HepG2 (cell line): ENCODE measurements around the gene STX5. TPM values are rescaled to one million over a fixed set of nuclear protein-coding genes. Genes with fewer than 3 reads are reported as not detected.

Experiments used
- CBX2 ChIP-seq, 2 experiments: fragments of 200-600 bp in 1 of 2; sonication (generic); formaldehyde crosslinking in 1 of 2; IDR thresholded peaks; 2 replicates each; pipeline versions ENCODE4 v1.7.0 to v1.8.1; 2018 to 2022; ENCODE audit warnings: low read depth in 2 of 2, low read length in 1 of 2, mild to moderate bottlenecking in 1 of 2, missing genetic modification reagents in 1 of 2
- ERF ChIP-seq: IDR thresholded peaks from 2 replicates; pipeline ENCODE4 v1.6.1; 2018; ENCODE audit warnings: missing biosample characterization, missing genetic modification reagents
- FOXO1 ChIP-seq: sonication (generic); formaldehyde crosslinking; IDR thresholded peaks from 2 replicates; pipeline ENCODE4 v1.4.0; 2020; ENCODE audit warnings: missing genetic modification reagents
- NCOA5 ChIP-seq: sonication (generic); formaldehyde crosslinking; IDR thresholded peaks from 2 replicates; pipeline ENCODE4 v1.4.0; 2020; ENCODE audit warnings: missing genetic modification reagents
- NPAS2 ChIP-seq: sonication (generic); formaldehyde crosslinking; IDR thresholded peaks from 2 replicates; pipeline ENCODE4 v1.8.0; 2022; ENCODE audit warnings: mild to moderate bottlenecking, missing genetic modification reagents, borderline replicate concordance
- NR2F1 ChIP-seq, 2 experiments: fragments of 450-650 bp in 1 of 2; formaldehyde crosslinking in 1 of 2; IDR thresholded peaks; 2 replicates each; pipeline versions ENCODE4 v1.5.0 to v1.6.1; 2016 to 2020; ENCODE audit warnings: mild to moderate bottlenecking in 1 of 2, missing compliant biosample characterization in 1 of 2, missing genetic modification reagents in 1 of 2, moderate library complexity in 1 of 2
- NRL ChIP-seq: sonication (generic); formaldehyde crosslinking; IDR thresholded peaks from 2 replicates; pipeline ENCODE4 v1.5.0; 2020; ENCODE audit warnings: missing genetic modification reagents, mild to moderate bottlenecking, moderate library complexity, borderline replicate concordance
- POGZ ChIP-seq: sonication (generic); formaldehyde crosslinking; IDR thresholded peaks from 2 replicates; pipeline ENCODE4 v1.4.0; 2020; ENCODE audit warnings: mild to moderate bottlenecking, missing genetic modification reagents
- REXO4 ChIP-seq: sonication (generic); formaldehyde crosslinking; IDR thresholded peaks from 2 replicates; pipeline ENCODE4 v1.8.0; 2022; ENCODE audit warnings: missing genetic modification reagents, mild to moderate bottlenecking, borderline replicate concordance
- STAT5B ChIP-seq: sonication (generic); formaldehyde crosslinking; IDR thresholded peaks from 2 replicates; pipeline ENCODE4 v1.4.0; 2020; ENCODE audit warnings: missing genetic modification reagents
- TCF12 ChIP-seq, 2 experiments: fragments of 450-650 bp in 1 of 2; sonication (generic) in 1 of 2; formaldehyde crosslinking in 1 of 2; IDR thresholded peaks; 2 replicates each; pipeline versions ENCODE4 v1.6.1 to v1.8.0; 2017 to 2022; ENCODE audit warnings: antibody characterized with exemption in 1 of 2, mild to moderate bottlenecking in 1 of 2, missing genetic modification reagents in 1 of 2, moderate library complexity in 1 of 2
- TCF7L2 ChIP-seq: IDR thresholded peaks from 2 replicates; pipeline ENCODE4 v1.6.1; 2011; ENCODE audit warnings: mild to moderate bottlenecking, low read depth, low read length, moderate library complexity
- ZBTB21 ChIP-seq: sonication (generic); formaldehyde crosslinking; IDR thresholded peaks from 2 replicates; pipeline ENCODE4 v1.4.0; 2020; ENCODE audit warnings: missing genetic modification reagents
- ZNF468 ChIP-seq: sonication (generic); formaldehyde crosslinking; IDR thresholded peaks from 2 replicates; pipeline ENCODE4 v1.8.0; 2022; ENCODE audit warnings: mild to moderate bottlenecking, moderate library complexity, missing genetic modification reagents
- ZNF552 ChIP-seq: sonication (generic); formaldehyde crosslinking; IDR thresholded peaks from 2 replicates; pipeline ENCODE4 v1.9.0; 2022; ENCODE audit warnings: missing genetic modification reagents, mild to moderate bottlenecking, borderline replicate concordance
- ZNF598 ChIP-seq: sonication (generic); formaldehyde crosslinking; IDR thresholded peaks from 2 replicates; pipeline ENCODE4 v1.5.1; 2020; ENCODE audit warnings: mild to moderate bottlenecking, missing genetic modification reagents, borderline replicate concordance
- ZNF737 ChIP-seq: sonication (generic); formaldehyde crosslinking; IDR thresholded peaks from 2 replicates; pipeline ENCODE4 v1.5.0; 2020; ENCODE audit warnings: missing genetic modification reagents, mild to moderate bottlenecking, borderline replicate concordance
- polyA plus RNA-seq, 8 experiments: library from polyadenylated mRNA; depleted of rRNA in 3 of 8; stranded (reverse) in 7 of 8; unstranded in 1 of 8; fragments of >200 nt; fragmentation: Illumina TruSeq in 4 of 8; extraction: Trizol in 4 of 8; gene quantifications; 2 replicates each; pipeline versions ENCODE4 v1.2.1 to v1.2.3, GENCODE V29; 2011 to 2016; ENCODE audit warnings: low read depth in 4 of 8, missing spikeins in 1 of 8, mixed read lengths in 1 of 8; ENCODE audit not compliant: insufficient read depth in 1 of 8
- total RNA-seq, 5 experiments: library from RNA; depleted of rRNA; stranded (reverse); fragments of >200 nt; fragmentation: Illumina TruSeq; extraction: Trizol; gene quantifications; 2 replicates each; pipeline ENCODE4 v1.2.3, GENCODE V29; 2016; ENCODE audit warnings: low read depth in 1 of 5
- TF ChIP-seq, protein P1 (sequence below): sonication (generic); formaldehyde crosslinking; IDR thresholded peaks from 2 replicates; pipeline ENCODE4 v1.5.0; 2020; ENCODE audit warnings: missing genetic modification reagents
- TF ChIP-seq, protein P2 (sequence below): sonication (generic); formaldehyde crosslinking; IDR thresholded peaks from 2 replicates; pipeline ENCODE4 v1.4.0; 2020; ENCODE audit warnings: mild to moderate bottlenecking, missing genetic modification reagents
- TF ChIP-seq, protein P3 (sequence below): sonication (generic); formaldehyde crosslinking; IDR thresholded peaks from 2 replicates; pipeline ENCODE4 v1.4.0; 2020; ENCODE audit warnings: missing genetic modification reagents, borderline replicate concordance

Gene STX5
- total and polyA plus RNA-seq, 2 of the 13 experiments (the other 11 are each of a cell fraction or from before 2014, with no cell fraction given) = 26.9 to 30.0 TPM

DNA sequence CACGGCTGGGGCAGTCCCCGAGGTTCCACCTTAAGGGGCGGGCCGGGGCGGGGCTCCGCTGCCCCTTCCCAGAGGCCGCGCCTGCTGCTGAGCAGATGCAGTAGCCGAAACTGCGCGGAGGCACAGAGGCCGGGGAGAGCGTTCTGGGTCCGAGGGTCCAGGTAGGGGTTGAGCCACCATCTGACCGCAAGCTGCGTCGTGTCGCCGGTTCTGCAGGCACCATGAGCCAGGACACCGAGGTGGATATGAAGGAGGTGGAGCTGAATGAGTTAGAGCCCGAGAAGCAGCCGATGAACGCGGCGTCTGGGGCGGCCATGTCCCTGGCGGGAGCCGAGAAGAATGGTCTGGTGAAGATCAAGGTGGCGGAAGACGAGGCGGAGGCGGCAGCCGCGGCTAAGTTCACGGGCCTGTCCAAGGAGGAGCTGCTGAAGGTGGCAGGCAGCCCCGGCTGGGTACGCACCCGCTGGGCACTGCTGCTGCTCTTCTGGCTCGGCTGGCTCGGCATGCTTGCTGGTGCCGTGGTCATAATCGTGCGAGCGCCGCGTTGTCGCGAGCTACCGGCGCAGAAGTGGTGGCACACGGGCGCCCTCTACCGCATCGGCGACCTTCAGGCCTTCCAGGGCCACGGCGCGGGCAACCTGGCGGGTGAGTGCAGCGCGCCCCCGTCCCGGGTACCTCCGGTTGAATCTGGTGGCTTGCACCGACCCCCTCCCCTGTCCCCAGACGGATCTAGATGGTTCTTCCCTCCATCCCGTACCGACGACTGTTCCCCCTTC lies 49.1 kb upstream of the STX5 start, which contains the start of gene SLC3A2 (continued):
- no peak for TF ChIP-seq ZNF552 (CRISPR knock-in tag)
- TF ChIP-seq ZNF468 (CRISPR knock-in tag) = no peak
- TF ChIP-seq NCOA5 (CRISPR knock-in tag) = no peak
- TF ChIP-seq POGZ (CRISPR knock-in tag) = no peak; the same call in 1 of the 2 replicates
- 0 out of 2 replicates have a peak, but pooled peaks have one; percentile 19 for TF ChIP-seq FOXO1
- TF ChIP-seq NPAS2 (CRISPR knock-in tag) = no peak
- no peak for TF ChIP-seq REXO4 (CRISPR knock-in tag)
- TF ChIP-seq, protein P1, sequence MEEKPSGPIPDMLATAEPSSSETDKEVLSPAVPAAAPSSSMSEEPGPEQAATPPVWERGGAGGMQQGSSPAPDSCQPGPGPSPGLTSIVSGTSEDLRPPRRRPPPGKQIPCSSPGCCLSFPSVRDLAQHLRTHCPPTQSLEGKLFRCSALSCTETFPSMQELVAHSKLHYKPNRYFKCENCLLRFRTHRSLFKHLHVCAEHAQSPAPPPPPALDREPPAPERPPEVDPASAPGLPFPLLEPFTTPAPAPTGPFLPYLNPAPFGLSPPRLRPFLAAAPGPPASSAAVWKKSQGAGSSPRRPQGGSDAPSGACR (CRISPR knock-in tag) = peak; percentile 91
- no peak for TF ChIP-seq STAT5B (CRISPR knock-in tag)
- TF ChIP-seq NRL (CRISPR knock-in tag) = no peak
- peak; percentile 89; the same call in 1 of the 2 replicates for TF ChIP-seq ZNF598 (CRISPR knock-in tag)
- TF ChIP-seq ZNF737 (CRISPR knock-in tag) = peak; percentile 90; the same call in 1 of the 2 replicates
- TF ChIP-seq ERF = peak; percentile 88
- TF ChIP-seq CBX2 (IDR thresholded peaks at IDR 0.05; ENCODE audit: low read depth, low read length) = no peak
- TF ChIP-seq CBX2 (CRISPR knock-in tag; IDR thresholded peaks at IDR 0.05; ENCODE audit: low read depth) = no peak
- TF ChIP-seq, protein P2, sequence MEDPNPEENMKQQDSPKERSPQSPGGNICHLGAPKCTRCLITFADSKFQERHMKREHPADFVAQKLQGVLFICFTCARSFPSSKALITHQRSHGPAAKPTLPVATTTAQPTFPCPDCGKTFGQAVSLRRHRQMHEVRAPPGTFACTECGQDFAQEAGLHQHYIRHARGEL (CRISPR knock-in tag) = no peak
- no peak for TF ChIP-seq TCF7L2
- TF ChIP-seq ZBTB21 = no peak
- TF ChIP-seq TCF12 (IDR thresholded peaks at IDR 0.05) = no peak
- TF ChIP-seq TCF12 (CRISPR knock-in tag; IDR thresholded peaks at IDR 0.05) = no peak
- TF ChIP-seq, protein P3, sequence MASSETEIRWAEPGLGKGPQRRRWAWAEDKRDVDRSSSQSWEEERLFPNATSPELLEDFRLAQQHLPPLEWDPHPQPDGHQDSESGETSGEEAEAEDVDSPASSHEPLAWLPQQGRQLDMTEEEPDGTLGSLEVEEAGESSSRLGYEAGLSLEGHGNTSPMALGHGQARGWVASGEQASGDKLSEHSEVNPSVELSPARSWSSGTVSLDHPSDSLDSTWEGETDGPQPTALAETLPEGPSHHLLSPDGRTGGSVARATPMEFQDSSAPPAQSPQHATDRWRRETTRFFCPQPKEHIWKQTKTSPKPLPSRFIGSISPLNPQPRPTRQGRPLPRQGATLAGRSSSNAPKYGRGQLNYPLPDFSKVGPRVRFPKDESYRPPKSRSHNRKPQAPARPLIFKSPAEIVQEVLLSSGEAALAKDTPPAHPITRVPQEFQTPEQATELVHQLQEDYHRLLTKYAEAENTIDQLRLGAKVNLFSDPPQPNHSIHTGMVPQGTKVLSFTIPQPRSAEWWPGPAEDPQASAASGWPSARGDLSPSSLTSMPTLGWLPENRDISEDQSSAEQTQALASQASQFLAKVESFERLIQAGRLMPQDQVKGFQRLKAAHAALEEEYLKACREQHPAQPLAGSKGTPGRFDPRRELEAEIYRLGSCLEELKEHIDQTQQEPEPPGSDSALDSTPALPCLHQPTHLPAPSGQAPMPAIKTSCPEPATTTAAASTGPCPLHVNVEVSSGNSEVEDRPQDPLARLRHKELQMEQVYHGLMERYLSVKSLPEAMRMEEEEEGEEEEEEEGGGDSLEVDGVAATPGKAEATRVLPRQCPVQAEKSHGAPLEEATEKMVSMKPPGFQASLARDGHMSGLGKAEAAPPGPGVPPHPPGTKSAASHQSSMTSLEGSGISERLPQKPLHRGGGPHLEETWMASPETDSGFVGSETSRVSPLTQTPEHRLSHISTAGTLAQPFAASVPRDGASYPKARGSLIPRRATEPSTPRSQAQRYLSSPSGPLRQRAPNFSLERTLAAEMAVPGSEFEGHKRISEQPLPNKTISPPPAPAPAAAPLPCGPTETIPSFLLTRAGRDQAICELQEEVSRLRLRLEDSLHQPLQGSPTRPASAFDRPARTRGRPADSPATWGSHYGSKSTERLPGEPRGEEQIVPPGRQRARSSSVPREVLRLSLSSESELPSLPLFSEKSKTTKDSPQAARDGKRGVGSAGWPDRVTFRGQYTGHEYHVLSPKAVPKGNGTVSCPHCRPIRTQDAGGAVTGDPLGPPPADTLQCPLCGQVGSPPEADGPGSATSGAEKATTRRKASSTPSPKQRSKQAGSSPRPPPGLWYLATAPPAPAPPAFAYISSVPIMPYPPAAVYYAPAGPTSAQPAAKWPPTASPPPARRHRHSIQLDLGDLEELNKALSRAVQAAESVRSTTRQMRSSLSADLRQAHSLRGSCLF (CRISPR knock-in tag) = no peak
- TF ChIP-seq NR2F1 (CRISPR knock-in tag; IDR thresholded peaks at IDR 0.05) = no peak
